Choroid plexus epithelial cell (primary cell): ENCODE measurements around the gene ARHGAP28.

Source experiments
- DNase-seq: peaks from one replicate; pipeline ENCODE4 v3.0.0-alpha.2; 2010; ENCODE audit warnings: low read depth
- H3K4me3 ChIP-seq: 2 replicates; pipeline ENCODE4 v1.5.1; 2011; ENCODE audit warnings: low read depth, mild to moderate bottlenecking, control low read depth, low read length, moderate library complexity
- TF ChIP-seq, protein P1 (sequence below): conservative IDR thresholded peaks from 2 replicates; pipeline ENCODE4 v1.5.1; 2011; ENCODE audit warnings: low read depth, mild to moderate bottlenecking, control low read depth, inconsistent platforms, low read length, moderate library complexity

ARHGAP28 gene

DNA sequence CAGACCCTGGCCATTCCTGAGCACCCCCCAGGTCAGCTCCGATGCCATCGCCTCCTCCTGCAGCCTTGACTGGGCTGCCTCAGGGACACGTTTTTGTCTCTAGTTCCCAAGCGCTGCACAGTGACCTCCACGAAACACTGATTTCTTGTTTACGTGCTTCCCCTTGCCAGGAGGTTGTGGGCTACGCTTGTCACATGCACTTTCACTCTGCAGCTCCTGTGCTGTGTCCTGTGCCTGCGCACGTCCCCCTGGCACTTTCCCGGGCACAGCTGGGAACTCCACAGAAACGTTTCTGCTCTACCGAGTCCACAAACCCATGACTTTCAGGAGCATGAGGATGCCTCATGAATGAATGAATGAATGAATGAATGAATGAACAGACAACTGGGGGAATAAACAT lies 227.5 kb downstream of the ARHGAP28 start:
- no peak overlapping the region for H3K4me3 ChIP-seq
- no peak for DNase-seq
- TF ChIP-seq, protein P1, sequence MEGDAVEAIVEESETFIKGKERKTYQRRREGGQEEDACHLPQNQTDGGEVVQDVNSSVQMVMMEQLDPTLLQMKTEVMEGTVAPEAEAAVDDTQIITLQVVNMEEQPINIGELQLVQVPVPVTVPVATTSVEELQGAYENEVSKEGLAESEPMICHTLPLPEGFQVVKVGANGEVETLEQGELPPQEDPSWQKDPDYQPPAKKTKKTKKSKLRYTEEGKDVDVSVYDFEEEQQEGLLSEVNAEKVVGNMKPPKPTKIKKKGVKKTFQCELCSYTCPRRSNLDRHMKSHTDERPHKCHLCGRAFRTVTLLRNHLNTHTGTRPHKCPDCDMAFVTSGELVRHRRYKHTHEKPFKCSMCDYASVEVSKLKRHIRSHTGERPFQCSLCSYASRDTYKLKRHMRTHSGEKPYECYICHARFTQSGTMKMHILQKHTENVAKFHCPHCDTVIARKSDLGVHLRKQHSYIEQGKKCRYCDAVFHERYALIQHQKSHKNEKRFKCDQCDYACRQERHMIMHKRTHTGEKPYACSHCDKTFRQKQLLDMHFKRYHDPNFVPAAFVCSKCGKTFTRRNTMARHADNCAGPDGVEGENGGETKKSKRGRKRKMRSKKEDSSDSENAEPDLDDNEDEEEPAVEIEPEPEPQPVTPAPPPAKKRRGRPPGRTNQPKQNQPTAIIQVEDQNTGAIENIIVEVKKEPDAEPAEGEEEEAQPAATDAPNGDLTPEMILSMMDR = no peak

DNA sequence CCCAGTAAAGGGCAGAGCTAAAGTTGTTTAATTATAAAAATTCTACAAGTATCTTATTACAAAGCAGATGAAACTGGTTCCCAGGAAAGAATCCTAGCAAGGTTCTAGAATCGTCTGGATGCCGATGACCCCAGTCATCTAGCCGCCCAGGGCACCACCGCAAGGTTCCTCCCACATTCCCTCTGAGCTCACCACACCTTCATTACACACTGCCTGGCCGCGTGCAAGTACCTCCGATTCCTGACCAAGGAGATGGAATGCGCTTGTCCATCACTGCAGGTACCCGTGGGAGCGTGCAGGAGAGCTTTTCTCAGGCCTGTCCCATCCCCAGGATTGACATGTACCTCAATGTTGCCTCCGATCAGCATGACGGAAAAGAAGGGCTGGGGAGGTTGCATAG lies 229.6 kb downstream of the ARHGAP28 start:
- TF ChIP-seq, protein P1 = no peak
- no peak for DNase-seq
- H3K4me3 ChIP-seq = no peak overlapping the region

DNA sequence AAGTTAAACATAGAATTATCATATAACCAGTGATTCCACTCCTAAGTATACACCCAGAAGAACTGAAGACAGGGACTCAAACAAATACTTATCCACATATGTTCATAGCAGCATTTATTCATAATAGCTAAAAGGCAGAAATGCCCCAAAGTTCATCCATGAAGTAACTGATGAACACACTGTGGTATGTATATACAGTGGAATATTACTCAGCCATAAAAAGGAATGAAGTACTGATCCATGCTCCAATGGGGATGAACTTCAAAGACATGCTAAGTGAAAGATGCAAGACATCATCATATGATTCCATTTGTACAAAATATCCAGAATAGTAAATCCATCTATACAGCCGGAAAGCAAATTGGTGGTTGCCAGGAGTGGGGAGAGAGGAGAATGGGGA lies 230.6 kb downstream of the ARHGAP28 start:
- H3K4me3 ChIP-seq = no peak overlapping the region
- DNase-seq = no peak
- TF ChIP-seq, protein P1 = no peak

DNA sequence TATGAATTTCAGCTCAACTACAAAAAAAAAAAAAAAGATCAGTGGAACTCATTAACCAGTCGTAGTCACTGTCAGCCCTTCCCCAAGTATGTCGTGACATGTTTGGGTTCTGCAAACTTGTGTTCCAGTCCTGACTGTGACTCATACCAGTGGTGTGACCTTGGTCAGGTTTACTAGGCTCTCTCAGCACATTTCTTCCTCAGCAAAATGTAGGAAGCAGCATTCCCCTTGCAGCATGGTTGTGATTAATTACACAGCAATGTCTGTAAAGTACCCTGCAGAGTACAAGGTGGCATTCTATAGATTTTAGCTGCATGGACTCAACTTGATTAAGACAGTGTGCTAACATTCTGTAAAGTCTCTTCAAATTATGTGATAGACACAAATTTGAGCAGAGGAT lies 231.1 kb downstream of the ARHGAP28 start:
- peak; percentile 88 for DNase-seq
- TF ChIP-seq, protein P1 = no peak
- no peak overlapping the region for H3K4me3 ChIP-seq

DNA sequence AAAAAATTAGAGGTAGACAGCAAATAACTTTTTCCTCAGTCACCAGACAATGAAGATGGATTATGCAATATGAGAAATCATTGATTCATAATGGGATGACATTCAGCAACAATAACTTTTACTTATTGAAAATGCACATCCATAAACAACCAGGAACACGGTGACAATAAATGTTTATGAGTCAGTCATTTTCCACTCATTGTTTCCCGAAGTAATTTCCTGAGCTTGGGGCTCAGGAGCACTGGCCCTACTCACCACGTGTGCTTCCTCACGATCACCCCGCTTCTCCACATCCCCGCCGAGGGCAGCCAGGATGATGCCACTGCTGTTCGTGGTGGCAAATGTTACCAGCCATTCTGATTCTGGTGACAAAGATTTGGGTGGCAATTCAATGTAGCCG lies 231.8 kb downstream of the ARHGAP28 start:
- DNase-seq = no peak
- no peak overlapping the region for H3K4me3 ChIP-seq
- TF ChIP-seq, protein P1 = no peak

DNA sequence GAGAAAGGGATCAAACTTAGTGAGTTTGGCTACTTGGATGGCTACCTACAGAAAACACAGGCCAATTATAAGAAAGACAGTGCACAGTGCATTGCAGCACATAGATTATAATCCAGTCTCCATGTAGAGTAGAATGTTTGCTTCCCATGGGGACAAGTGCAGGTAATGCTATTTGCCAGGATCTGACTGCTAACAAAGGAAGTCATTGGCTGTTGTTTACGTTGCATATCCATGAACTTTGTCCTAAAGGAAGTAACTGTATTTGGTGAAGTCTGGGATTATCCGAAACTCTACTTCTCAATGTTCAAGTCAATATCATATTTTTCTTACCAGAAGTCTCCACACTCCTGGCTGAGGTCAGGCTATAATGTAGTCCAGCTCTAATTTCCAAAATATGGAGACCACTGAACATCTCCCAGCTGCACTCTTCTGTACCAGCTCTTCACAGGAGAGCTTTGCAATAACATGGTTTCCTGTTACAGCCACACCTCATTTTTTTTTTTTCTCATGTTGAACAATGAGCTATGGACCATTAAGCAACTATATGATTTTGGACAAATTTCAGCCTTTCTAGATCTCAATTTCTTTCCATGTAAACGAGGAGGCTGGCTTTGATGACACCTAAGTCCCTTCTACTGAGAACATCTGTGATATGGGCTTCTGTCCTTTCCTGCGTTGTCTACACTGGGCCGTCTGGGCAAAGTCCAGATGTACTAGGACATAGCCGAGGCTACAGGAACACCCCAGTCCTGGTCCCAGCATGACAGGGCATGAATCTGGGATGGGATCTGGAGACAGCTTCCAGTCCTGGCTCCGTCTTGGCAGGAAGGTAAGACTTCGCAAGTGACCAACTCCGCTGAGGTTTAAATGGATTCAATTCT lies 233.3 kb downstream of the ARHGAP28 start:
- H3K4me3 ChIP-seq = no peak overlapping the region
- TF ChIP-seq, protein P1 = no peak
- DNase-seq = no peak

DNA sequence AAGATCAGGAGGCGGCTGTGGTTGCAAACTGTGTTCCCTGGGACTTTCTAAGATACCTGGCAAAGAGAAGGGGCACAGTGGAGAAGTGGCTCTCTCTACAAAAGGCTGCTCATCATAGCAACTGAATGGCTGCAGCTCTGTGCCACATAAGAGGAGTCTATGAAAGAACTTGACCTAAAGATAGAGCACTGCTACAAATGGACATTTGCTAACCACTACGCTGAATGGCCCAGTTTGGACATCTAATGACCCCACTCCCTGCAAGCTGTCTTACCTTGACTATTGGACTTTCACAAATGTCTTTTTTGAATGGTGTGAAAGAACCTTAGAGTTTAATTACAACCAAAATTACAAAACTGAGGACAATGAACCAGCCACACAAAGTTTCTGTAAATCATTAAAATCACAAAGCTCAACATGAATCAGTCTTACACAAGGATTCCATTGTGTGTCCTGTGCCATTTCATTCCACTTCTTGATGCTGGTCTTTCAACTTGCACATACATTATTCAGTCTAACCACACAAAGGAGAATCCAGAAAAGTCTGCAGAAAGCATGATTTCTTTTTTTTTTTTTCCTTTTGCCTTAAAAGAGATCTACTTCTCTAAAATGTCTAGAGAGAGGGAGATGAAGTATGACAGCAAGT lies 234.1 kb downstream of the ARHGAP28 start:
- no peak for DNase-seq
- no peak overlapping the region for H3K4me3 ChIP-seq
- TF ChIP-seq, protein P1 = no peak
